SK-N-SH (cell line): ENCODE data around the gene PNLIPRP1. TPM values are rescaled to one million over a fixed set of nuclear protein-coding genes. Genes with fewer than 3 reads are reported as not detected.

ENCODE experiments used
- CTCF ChIA-PET: fragments of 300-600, 350-600 bp; formaldehyde crosslinking; extraction: SDS; loops from one replicate; lab custom pipeline; 2021; lab: Yijun Ruan, JAX
- POLR2A ChIA-PET: fragments of 350-600 bp; sonication (Branson Sonifier 250); formaldehyde crosslinking; extraction: SDS; loops from one replicate; lab custom pipeline; 2020; ENCODE audit warnings: antibody characterized with exemption, inconsistent platforms; lab: Yijun Ruan, JAX
- DNase-seq: peaks from one replicate; pipeline ENCODE4 v3.0.0; 2012
- H2AFZ ChIP-seq: fragments of 200-600 bp; sonication (generic); 2 replicates; pipeline ENCODE4 v1.8.1; 2016; ENCODE audit warnings: antibody characterized with exemption, mild to moderate bottlenecking, low read depth
- H3F3A ChIP-seq: fragments of 200-600 bp; sonication (generic); replicated peaks from 2 replicates; pipeline ENCODE3; 2016; ENCODE audit warnings: antibody characterized with exemption, mild to moderate bottlenecking; ENCODE audit not compliant: insufficient read depth
- H3K27ac ChIP-seq, 2 experiments: fragments of 200-500 bp in 1 of 2; fragments of 200-600 bp in 1 of 2; sonication (Bioruptor generic) in 1 of 2; sonication (generic), shearing (Covaris generic) in 1 of 2; 2 replicates each; pipeline versions ENCODE4 v1.5.1 to v1.6.1; 2014 to 2016; ENCODE audit warnings: low read depth in 2 of 2, inconsistent platforms in 1 of 2, low read length in 1 of 2, mild to moderate bottlenecking in 1 of 2, mixed read lengths in 1 of 2
- H3K27me3 ChIP-seq: fragments of 200-600 bp; sonication (generic), shearing (Covaris generic); 2 replicates; pipeline ENCODE4 v1.6.1; 2016; ENCODE audit warnings: mixed run types; ENCODE audit not compliant: insufficient read depth
- H3K36me3 ChIP-seq, 2 experiments: fragments of 200-500 bp in 1 of 2; fragments of 200-600 bp in 1 of 2; sonication (Bioruptor generic) in 1 of 2; sonication (generic) in 1 of 2; replicated peaks in 1 of 2; 2 replicates each; pipeline versions ENCODE3 to v1.5.1; 2014 to 2016; ENCODE audit warnings: low read length in 1 of 2, mild to moderate bottlenecking in 1 of 2; ENCODE audit not compliant: insufficient read depth in 2 of 2, control insufficient read depth in 1 of 2
- H3K4me1 ChIP-seq, 2 experiments: fragments of 200-500 bp in 1 of 2; fragments of 200-600 bp in 1 of 2; sonication (Bioruptor generic) in 1 of 2; sonication (generic), shearing (Covaris generic) in 1 of 2; 2 replicates each; pipeline versions ENCODE4 v1.5.1 to v1.6.1; 2014 to 2016; ENCODE audit warnings: low read depth in 1 of 2, low read length in 1 of 2, mixed run types in 1 of 2; ENCODE audit not compliant: insufficient read depth in 2 of 2, control insufficient read depth in 1 of 2
- H3K4me2 ChIP-seq: fragments of 200-600 bp; sonication (generic), shearing (Covaris generic); 2 replicates; pipeline ENCODE4 v1.6.1; 2017; ENCODE audit warnings: mixed run types
- H3K4me3 ChIP-seq, 2 experiments: fragments of 200-500 bp in 1 of 2; fragments of 200-600 bp in 1 of 2; sonication (Bioruptor generic) in 1 of 2; sonication (generic), shearing (Covaris generic) in 1 of 2; 2 replicates each; pipeline versions ENCODE4 v1.5.1 to v1.8.1; 2014 to 2016; ENCODE audit warnings: low read depth in 2 of 2, inconsistent platforms in 1 of 2, low read length in 1 of 2, mild to moderate bottlenecking in 1 of 2, mixed read lengths in 1 of 2, moderate library complexity in 1 of 2
- H3K79me2 ChIP-seq: fragments of 200-600 bp; sonication (generic); 2 replicates; pipeline ENCODE4 v1.8.1; 2017; ENCODE audit warnings: mild to moderate bottlenecking; ENCODE audit not compliant: insufficient read depth
- H3K9ac ChIP-seq: fragments of 200-600 bp; sonication (generic); 2 replicates; pipeline ENCODE4 v1.6.1; 2017; ENCODE audit warnings: mixed run types
- H3K9me2 ChIP-seq: fragments of 200-600 bp; sonication (generic); 2 replicates; pipeline ENCODE4 v1.6.1; 2017; ENCODE audit warnings: mixed run types
- H3K9me3 ChIP-seq: fragments of 200-600 bp; sonication (generic); 2 replicates; pipeline ENCODE4 v1.6.1; 2017; ENCODE audit warnings: mixed run types, mild to moderate bottlenecking, moderate library complexity
- H4K20me1 ChIP-seq: fragments of 200-600 bp; sonication (generic); 2 replicates; pipeline ENCODE4 v1.6.1; 2017; ENCODE audit warnings: mild to moderate bottlenecking, mixed run types; ENCODE audit not compliant: insufficient read depth
- CHD2 ChIP-seq: fragments of 150-350 bp; IDR thresholded peaks from 2 replicates; pipeline ENCODE4 v1.6.1; 2018; ENCODE audit warnings: low read length; ENCODE audit not compliant: partially characterized antibody
- CTCF ChIP-seq: fragments of 200-600 bp; sonication (generic); IDR thresholded peaks from 2 replicates; pipeline ENCODE4 v1.6.1; 2017; ENCODE audit warnings: antibody characterized with exemption, mild to moderate bottlenecking, moderate library complexity
- EP300 ChIP-seq, 2 experiments: IDR thresholded peaks; 2 replicates each; pipeline versions ENCODE4 v1.4.0 to v1.6.1; 2012; ENCODE audit warnings: borderline replicate concordance in 1 of 2, low read depth in 1 of 2, low read length in 1 of 2
- FOSL2 ChIP-seq: IDR thresholded peaks from 2 replicates; pipeline ENCODE4 v1.4.0; 2012; ENCODE audit warnings: low read depth, mild to moderate bottlenecking, moderate library complexity, borderline replicate concordance
- FOXJ3 ChIP-seq: sonication (generic); formaldehyde crosslinking; IDR thresholded peaks from 2 replicates; pipeline ENCODE4 v1.5.1; 2020; ENCODE audit warnings: mild to moderate bottlenecking, missing genetic modification reagents
- GABPA ChIP-seq: IDR thresholded peaks from 2 replicates; pipeline ENCODE4 v1.4.0; 2012; ENCODE audit warnings: low read depth, mild to moderate bottlenecking
- GATA2 ChIP-seq: sonication (generic); formaldehyde crosslinking; IDR thresholded peaks from 2 replicates; pipeline ENCODE4 v1.5.0; 2020; ENCODE audit warnings: mild to moderate bottlenecking, missing genetic modification reagents
- IRF3 ChIP-seq: fragments of 150-350 bp; IDR thresholded peaks from 2 replicates; pipeline ENCODE4 v1.6.1; 2016; ENCODE audit warnings: mild to moderate bottlenecking, low read depth, low read length
- MAX ChIP-seq: IDR thresholded peaks from 2 replicates; pipeline ENCODE4 v1.4.0; 2012; ENCODE audit warnings: low read depth
- MEF2A ChIP-seq: IDR thresholded peaks from 2 replicates; pipeline ENCODE4 v1.4.0; 2012; ENCODE audit warnings: low read depth, borderline replicate concordance
- MXI1 ChIP-seq: IDR thresholded peaks from 2 replicates; pipeline ENCODE4 v1.6.1; 2012; ENCODE audit warnings: mild to moderate bottlenecking, low read depth, low read length, improper control_type of control experiment
- NFIC ChIP-seq: IDR thresholded peaks from 2 replicates; pipeline ENCODE4 v1.4.0; 2012; ENCODE audit warnings: borderline replicate concordance
- NRF1 ChIP-seq: IDR thresholded peaks from 2 replicates; pipeline ENCODE4 v1.6.1; 2012; ENCODE audit warnings: low read depth, mild to moderate bottlenecking, low read length
- PBX3 ChIP-seq: IDR thresholded peaks from 2 replicates; pipeline ENCODE4; 2012
- POLR2AphosphoS5 ChIP-seq: IDR thresholded peaks from 2 replicates; pipeline ENCODE4 v1.6.1; 2012; ENCODE audit warnings: low read depth, low read length
- RAD21 ChIP-seq: IDR thresholded peaks from 2 replicates; pipeline ENCODE4 v1.6.1; 2012; ENCODE audit warnings: mild to moderate bottlenecking, low read length
- RCOR1 ChIP-seq: fragments of 150-350 bp; IDR thresholded peaks from 2 replicates; pipeline ENCODE4 v1.6.1; 2017; ENCODE audit warnings: antibody characterized with exemption, low read length
- RFX5 ChIP-seq: IDR thresholded peaks from 2 replicates; pipeline ENCODE4 v1.6.1; 2012; ENCODE audit warnings: mild to moderate bottlenecking, improper control_type of control experiment, low read length
- SIN3A ChIP-seq: IDR thresholded peaks from 2 replicates; pipeline ENCODE4 v1.6.1; 2012; ENCODE audit warnings: low read depth, mild to moderate bottlenecking, low read length, moderate library complexity, borderline replicate concordance
- SMC3 ChIP-seq: IDR thresholded peaks from 2 replicates; pipeline ENCODE4 v1.6.1; 2012; ENCODE audit warnings: low read depth, low read length, improper control_type of control experiment
- TAF1 ChIP-seq: IDR thresholded peaks from 2 replicates; pipeline ENCODE4 v1.6.1; 2012; ENCODE audit warnings: low read depth, mild to moderate bottlenecking, low read length, moderate library complexity, borderline replicate concordance
- TCF12 ChIP-seq: IDR thresholded peaks from 2 replicates; pipeline ENCODE4 v1.4.0; 2012
- TEAD4 ChIP-seq: IDR thresholded peaks from 2 replicates; pipeline ENCODE4 v1.4.0; 2012; ENCODE audit warnings: mild to moderate bottlenecking, borderline replicate concordance; ENCODE audit not compliant: insufficient read depth
- USF1 ChIP-seq: IDR thresholded peaks from 2 replicates; pipeline ENCODE4 v1.4.0; 2012; ENCODE audit warnings: low read depth, borderline replicate concordance
- WGBS: methylation state at CpG from one replicate; pipeline ENCODE4 v1.1.6; 2017; ENCODE audit warnings: low lambda C conversion rate; 5-methylcytosine and 5-hydroxymethylcytosine counted together
- polyA plus RNA-seq, 3 experiments: library from polyadenylated mRNA; depleted of rRNA; stranded (reverse); fragments of >200 nt; gene quantifications; 2 replicates each; pipeline ENCODE4 v1.2.3, GENCODE V29; 2012

The PNLIPRP1 gene
- polyA plus RNA-seq, 1 of the 3 experiments (the other 2 are of a cell fraction): not detected

- TF ChIP-seq CHD2 (no peak), FOSL2 (no peak), TCF12 (no peak), PBX3 (no peak), MXI1 (no peak), NRF1 (no peak), CTCF (no peak), RCOR1 (no peak), TEAD4 (no peak), IRF3 (no peak)
These were observed 47.1 kb downstream of the PNLIPRP1 start (continued) for GRCh38 chr10:116637830-116638229.

- Histone ChIP-seq H3K9ac (no peak overlapping the region), H3K9me2 (no peaks in the 10 kb centered on the region), H3F3A (no peaks in the 10 kb centered on the region), H3K27me3 (no peaks in the 10 kb centered on the region; the same call in 1 of the 2 replicates), H4K20me1 (no peaks in the 10 kb centered on the region), H3K79me2 (no peaks in the 10 kb centered on the region), H3K4me1 (no peaks in the 10 kb centered on the region), H3K4me3 (no peak overlapping the region), H3K9me3 (no peaks in the 10 kb centered on the region), H3K4me2 (no peak overlapping the region), H2AFZ (no peak overlapping the region), H3K36me3 (no peaks in the 10 kb centered on the region), H3K27ac (no peak overlapping the region)
- 87% methylated on average over 3 of the region's 5 CpGs for WGBS
- CTCF ChIA-PET: interaction anchor here (1.0 to 3.1 kb wide), 4 partner anchors 8 to 529 kb away, joined by 3 to 12 read pairs (median 6); no protein-coding TSS in a partner anchor
- TF ChIP-seq GATA2 (CRISPR knock-in tag) (no peak), SMC3 (no peak), EP300 (IDR thresholded peaks at IDR 0.05; ENCODE audit: borderline replicate concordance in 1 of 2, low read depth in 1 of 2, low read length in 1 of 2) (no peak), NFIC (no peak), NRF1 (no peak), GABPA (no peak), MAX (no peak), USF1 (no peak), CTCF (no peak), FOSL2 (no peak), POLR2AphosphoS5 (no peak), MEF2A (no peak), IRF3 (no peak), FOXJ3 (CRISPR knock-in tag) (no peak), TAF1 (no peak), RFX5 (no peak), SIN3A (no peak), RAD21 (no peak), CHD2 (no peak)
- no peak for DNase-seq
- POLR2A ChIA-PET: no interaction called here
These were observed 55.7 kb downstream of the PNLIPRP1 start for GRCh38 chr10:116646502-116646901.
